Posterior cingulate gyrus (tissue), 11 donors: Measurements from ENCODE around the gene PRR20G.
A peak's percentile ranks its signal among the peaks of the same experiment; 100 is the strongest.
"Not testable (repeated sequence)": the region's sequence is repeated elsewhere in the genome, so short reads cannot be mapped to it uniquely, and the experiment has no call there.

ENCODE experiments used
- DNase-seq, 10 donors: peaks; one replicate each; pipeline versions ENCODE4 v3.0.0 to v3.0.0-alpha.2; 2020 to 2021; ENCODE audit warnings: mixed read lengths in 3 of 10
- intact Hi-C: fragments of 100-400 bp; cut with DNase I; formaldehyde crosslinking; loops from one replicate; pipeline ENCODE4 v1.15.1; 2023

The PRR20G gene

DNA sequence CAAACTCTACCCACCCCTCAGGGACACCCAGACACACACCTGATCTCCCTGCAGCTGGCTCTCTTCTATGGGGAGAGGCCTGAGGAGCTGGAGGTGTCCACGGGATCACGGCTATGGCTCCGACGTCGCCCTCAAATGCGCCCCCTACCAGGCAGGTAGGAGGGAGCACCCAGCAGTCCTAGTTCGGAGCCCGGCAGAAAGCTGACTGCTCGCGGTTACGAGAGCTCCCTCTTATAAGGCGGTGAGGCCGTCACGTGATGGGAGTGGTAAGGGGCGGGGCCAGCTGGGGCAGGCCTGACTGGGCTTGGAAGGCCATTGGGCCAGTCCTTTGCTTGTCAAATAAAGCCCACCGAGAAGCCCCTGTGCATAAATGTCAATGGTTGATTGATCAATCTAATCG, at the start of gene PRR20G:
PRR20G (minus strand) TSS at position 207 of the 400 bp plus-strand sequence. CDS start 681 bp downstream, outside the sequence.
- DNase-seq: no peak
- intact Hi-C loops: no loop called here

DNA sequence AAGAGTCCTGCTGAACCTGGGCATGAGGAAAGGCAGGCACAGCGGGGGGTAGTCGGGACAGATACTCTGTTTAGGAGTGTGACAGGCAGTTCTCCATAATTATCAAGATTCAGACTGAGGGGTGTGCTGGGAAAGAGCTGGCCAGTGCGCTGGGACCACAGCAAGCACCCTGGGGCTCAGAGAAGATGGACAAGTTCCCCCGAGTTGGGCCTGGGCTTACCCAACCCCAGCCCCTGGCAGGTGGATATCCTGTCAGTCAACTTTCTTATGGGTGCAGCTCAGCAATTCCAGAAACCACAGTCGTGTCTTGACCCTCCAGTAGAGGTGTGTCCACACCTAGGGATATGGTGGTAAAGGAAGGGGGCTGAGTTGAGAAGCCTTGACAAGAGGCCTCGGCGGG, 49.2 kb upstream of the PRR20G start:
- intact Hi-C loops: no loop called here
- DNase-seq: peak in 1 of 10 donors; percentile 64

DNA sequence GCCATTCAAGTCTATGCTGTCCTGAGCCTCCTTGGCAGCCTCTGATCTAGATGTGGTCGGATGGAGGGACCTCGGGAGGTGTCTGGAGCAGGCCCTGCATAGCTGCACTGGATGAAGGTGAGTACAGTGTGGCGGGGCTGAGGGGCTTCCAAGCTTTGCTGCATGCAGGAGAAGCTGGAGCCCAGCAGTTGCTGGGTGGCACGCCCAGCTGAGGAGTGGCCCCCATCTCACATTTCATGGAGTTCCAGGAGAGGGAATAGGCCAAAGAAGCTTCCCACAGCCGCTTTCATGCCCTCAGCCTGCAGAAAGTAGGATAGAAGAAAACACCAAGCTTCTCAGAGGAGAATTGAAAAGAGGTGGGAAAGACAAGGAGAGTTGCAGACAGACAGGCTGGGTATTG, 48.3 kb upstream of the PRR20G start:
- intact Hi-C loops: no loop called here
- DNase-seq: peak in 1 of 10 donors; percentile 58

DNA sequence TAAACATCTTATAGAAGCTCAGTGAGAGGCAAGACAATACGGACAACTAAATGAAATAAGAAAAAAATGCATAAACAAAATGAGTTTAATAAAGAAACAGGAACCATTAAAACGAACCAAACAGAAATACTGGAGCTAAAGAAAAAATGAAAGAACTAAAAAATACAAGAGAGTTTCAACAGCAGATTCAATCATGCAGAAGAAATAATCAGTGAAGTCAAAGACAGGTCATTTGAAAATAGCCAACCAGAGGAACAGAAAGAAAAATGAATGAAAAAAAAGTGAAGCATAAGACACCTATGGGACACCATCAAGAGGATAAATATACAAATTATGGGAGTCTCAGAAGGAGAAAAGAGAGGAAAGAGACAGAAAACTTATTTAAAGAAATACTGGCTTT, 42.5 kb upstream of the PRR20G start:
- intact Hi-C loops: no loop called here
- no peak for DNase-seq

DNA sequence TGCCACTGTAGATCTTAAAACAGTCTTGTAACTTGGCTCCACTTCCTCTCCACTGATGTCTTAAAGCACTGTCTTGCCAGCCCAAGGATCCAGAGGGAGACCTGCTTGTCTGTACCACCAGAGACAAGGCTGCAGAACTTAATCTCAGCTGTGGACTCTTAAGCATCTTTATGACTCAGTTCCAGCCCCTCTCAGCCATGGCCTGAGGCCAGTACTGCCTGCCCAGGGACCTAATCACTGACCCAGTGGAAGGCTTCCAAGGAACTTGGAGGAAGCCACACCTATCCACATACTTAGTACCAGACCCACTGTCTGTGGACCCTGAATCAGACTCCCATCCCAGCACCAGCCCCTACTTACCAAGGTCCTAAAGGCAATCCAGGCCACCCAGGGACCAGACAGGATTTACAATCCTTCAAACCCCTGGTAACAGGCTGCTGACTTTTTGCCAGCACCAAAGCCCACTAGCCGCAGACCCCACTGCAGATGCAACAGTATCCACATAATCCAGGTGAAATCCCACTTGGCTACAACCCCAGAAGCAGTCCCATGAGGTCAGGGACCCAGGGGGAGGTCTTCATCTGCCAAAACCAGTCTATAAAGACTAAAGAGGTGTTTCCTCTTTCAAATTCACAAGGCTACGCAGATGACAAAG, 41.9 kb upstream of the PRR20G start:
- intact Hi-C loops: no loop called here
- no peak for DNase-seq

DNA sequence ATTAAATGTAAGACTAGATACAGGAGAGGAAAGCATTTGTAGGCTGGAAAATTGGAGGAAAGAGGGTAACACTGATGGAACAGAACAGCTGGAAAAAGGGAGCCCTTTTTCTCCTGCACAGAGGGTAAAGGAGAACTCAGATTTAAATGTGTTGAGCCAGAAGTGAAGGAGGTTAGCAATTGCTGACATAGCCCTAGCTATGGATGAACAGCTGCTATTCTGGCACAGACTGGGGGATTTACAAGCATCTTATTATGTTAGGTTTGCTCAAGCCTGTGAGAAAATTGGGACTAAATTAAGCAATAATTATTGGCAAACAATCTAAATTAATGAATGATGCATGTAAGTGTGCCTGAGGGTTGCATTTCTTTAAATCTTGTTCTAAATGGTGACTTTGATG, 40.6 kb upstream of the PRR20G start:
- no peak for DNase-seq
- intact Hi-C loops: no loop called here

DNA sequence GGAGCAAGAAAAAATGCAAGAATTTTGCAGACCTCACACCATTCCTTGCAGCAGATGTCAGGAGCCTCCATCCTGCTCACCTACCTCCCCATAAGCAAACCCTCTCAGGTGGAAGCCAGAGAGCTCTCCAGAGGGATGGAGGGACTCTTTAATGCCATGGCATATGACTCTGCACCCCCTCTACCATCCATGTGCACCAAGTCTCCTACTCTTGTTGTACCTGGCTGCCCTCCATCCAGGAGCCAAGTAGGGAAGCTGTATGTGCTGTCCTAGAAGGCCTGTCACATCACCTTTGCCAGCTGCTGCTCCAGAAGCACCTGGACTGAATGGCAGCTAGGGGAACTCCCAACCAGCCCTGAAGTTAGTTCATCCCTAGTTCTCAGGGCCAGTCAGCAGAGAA, 38.5 kb upstream of the PRR20G start:
- DNase-seq: no peak
- intact Hi-C loops: no loop called here

DNA sequence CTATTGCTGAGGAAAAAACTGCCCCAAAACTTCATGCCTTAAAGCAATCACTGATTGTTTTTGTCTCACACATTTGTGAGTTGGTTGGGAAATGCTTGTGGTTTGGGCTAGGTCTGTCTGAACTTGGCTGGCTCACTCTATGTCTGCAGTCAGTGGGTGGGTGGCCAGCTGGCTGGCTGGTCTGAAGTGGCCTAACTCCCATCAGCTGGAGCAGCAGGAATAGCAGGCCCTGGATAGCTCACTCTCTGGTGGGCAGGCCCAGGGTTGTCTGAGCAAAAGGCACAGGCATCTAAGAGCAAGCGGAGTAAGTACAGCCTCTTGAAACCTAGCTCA, 37.7 kb upstream of the PRR20G start:
- DNase-seq: no peak
- intact Hi-C loops: no loop called here

DNA sequence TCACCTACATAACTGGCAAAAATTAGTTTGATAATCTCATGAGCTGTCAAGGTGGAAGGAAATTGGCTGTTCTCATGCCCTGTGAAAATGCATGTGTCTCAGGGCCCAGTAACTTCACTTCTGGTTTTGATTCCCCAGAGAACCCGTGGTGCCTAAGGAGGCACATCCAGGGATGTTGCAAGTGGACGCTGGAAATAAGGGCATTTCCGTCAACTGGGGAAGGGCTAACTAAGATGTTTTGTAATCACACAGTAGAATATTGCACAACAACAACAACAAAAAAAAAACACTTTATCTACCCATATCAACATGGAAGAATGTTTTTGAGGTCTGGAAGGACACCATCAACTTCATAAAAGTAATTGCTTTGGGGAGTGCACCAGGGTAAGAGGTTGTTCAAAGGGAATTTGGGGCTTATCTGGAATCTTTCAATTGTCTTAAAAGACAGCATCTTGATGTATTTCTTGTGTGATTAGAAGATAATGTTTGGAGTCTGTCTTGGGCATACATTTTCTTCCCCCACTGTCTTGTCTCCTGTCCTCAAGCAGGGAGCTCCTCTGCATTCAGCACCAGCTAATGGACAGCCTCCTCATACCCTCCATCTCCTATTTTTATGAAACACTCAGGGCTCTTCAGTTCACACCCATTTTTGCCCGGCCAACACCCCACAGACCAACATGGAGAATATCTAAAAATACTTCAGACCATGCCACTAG, 37.2 kb upstream of the PRR20G start:
- no peak for DNase-seq
- intact Hi-C loops: no loop called here

DNA sequence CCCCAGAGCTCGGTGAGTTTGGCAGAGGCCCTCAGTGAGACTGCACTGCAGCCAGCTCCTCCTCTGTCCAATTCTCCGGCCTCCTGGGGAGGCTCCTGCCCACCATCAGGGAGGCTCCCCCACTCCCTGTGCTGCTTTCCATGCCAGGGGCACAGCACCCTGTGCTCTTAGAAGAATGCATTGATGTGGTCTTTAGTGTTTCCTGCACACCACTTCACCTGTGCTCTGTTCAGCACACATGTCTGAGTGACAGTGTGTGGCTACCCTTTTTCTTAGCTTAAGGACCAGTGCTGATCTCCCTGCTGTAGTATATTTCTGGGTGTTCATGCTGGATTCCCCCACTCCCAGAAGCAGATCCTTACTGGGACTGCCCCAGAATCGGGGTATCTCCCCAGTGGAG, 36.2 kb upstream of the PRR20G start:
- intact Hi-C loops: no loop called here
- DNase-seq: no peak

DNA sequence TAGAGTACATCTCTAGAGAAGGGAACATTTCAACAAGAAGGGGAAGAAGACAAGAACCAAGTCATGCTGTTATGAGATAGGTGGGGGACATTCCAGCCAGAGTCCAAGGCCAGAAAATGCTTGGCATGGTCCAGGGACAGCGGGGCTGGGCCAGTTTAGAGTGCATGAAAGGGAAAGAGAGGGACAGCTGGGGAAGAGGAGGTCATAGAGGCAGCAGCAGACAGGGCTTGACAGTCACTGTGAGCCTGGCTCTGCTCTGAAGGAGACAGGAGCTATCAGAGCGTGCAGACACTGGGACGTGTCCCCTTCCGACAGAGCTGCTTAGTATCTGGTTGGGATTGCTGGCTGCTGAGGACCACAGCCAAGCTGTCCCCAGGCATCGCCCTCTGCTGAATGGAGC, 35.7 kb upstream of the PRR20G start:
- intact Hi-C loops: no loop called here
- DNase-seq: no peak

DNA sequence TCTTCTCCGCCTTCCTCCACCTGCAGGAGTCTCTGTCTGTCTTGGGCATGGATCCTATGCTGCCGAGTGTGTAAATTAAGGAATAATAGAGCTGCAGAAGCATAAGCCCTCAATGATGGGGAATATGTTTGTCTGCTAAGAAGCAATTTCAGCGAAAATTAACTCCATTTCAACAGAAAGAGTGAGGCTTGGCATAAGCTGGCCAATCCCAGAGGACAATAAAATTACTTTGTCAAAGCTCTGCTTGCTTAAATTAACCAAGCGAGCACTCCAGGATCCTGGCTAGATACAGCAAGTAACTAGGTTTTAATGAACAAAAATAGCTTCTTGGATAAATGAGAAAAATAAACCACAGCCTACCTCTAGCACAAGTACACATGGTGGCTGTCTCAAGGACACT, 33.5 kb upstream of the PRR20G start:
- intact Hi-C loops: no loop called here
- no peak for DNase-seq

DNA sequence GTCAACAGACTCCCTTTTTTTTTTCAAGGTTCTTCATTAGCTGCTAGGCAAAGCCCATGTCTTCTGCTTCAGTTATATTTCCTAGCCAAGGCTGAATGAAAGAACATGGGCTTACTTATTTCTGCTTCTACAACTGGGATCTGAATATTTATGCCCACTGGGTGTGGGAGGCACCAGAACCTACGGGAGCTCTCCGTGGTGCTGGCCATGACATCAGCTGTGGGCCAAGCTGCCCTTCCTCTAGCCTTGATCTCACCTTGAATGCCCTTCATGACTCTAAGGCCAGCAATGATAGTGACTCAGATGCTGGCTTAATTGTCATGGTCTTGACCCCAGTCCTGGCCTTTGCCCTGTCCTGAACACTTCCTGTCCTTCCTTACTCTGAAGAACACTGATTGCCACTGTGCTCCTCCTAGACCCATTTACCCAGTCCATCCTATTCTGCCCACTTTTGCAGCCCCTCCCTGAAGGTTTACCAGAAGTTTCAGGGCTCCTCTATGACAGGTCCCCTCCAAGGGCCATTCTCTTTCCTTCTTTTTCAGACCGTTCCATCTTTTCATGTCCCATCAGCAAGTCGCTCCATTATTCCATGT, 32.8 kb upstream of the PRR20G start:
- no peak for DNase-seq
- intact Hi-C loops: no loop called here

DNA sequence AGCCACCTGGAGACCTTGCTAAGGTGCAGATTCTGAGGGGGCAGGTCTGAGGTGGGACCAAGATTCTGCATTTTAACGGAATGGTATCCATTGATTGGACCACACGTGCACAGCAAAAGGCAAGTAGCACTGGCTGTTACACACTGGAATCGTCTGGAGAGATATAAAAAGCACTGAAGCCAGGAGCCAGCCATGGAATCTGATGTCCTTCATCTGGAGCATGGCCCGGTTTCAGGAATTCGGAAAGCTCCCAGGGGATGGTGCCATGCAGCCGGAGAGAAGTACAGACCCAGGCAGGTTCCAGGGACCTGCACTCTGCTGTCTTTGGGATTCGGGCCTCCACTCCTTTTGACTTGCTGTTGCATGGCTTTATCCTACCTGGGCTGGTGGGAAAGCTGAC, 28.8 kb upstream of the PRR20G start:
- no peak for DNase-seq
- intact Hi-C loops: no loop called here

DNA sequence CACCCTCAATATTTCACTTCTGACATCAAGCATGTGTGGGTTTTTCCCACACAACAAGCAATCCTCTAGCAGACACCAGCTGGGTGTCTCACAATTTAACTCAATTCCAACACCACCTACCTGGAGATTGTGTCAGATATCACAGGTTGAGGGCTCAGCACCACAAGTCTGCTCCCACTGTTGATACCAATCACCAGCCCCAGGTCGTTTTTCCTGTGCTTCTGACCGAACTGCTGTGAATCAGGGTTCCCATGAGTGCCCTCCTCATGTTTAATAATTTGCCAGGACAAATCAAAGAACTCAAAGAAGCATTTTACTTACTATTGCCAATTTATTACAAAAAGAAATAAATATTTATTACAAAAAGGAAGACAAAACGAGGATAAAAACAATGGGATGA, 25.0 kb upstream of the PRR20G start:
- intact Hi-C loops: no loop called here
- no peak for DNase-seq

DNA sequence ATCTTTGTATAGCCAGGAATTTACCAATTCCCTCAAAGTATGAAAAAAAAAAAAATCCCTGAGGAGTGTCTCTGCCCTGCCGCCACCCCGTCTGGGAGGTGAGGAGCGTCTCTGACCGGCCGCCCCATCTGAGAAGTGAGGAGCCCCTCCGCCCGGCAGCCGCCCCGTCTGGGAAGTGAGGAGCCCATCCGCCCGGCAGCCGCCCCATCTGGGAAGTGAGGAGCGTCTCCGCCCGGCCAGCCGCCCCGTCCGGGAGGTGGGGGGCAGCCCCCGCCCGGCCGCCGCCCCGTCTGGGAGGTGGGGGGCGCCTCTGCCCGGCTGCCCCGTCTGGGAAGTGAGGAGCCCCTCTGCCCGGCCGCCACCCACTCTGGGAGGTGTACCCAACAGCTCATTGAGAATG, 21.0 kb upstream of the PRR20G start:
- intact Hi-C loops: not testable (repeated sequence)

DNA sequence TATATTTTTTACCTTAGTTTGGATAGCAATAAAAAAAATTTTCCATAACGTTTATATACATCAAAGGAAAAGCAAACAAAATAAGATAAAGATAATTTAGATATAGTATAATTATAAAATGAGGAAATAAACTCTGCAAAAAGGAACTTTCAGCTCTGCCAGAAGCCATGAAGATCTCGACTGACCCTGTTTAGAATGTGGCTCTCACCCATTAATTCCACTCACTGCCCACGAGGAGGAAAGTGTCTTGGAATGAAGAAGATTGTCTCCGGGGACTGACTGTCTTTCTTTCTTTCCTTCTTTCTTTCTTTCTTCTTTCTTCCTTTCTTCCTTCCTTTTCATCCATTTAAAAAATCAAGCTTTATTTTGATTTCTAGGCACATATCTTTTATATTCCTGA, 20.1 kb upstream of the PRR20G start:
- no peak for DNase-seq
- intact Hi-C loops: no loop called here

More for the DNA sequence above, 21.0 kb upstream of the PRR20G start:
- not testable (repeated sequence) for DNase-seq

DNA sequence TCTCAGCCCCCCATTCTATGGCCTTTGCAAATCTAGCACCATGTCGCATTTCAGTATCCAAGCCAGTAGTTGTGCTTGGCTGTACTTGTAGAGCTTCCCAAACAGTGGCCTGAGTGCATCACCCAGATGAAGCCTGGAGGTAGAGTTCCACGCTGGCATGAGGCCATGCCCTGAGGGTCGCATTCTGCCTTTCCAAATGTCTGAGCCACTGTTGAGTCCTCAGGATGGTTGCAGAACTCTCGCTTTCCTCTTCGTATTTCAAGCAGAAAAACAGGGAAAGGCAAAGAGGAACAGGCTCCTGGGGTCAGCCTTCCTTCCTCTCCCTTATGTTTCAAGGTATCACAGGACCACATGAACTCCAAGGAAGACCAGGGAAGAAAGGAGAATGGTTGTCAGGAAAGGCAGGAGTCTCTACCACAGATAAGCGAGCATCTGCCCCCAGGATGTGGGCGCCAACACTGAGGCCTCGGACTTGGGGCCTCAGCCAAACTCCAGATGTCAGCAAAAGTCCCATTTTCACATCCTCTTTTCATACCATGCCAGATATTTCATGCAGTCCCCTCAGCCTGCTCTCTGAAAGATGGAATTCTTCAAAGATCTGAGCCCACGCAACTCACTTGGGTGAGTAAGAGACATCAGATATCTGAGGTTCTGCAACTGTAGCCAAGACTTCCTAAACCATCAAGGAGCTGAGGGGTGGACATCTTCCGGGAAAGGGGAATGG, 19.4 kb upstream of the PRR20G start:
- DNase-seq: no peak
- intact Hi-C loops: no loop called here

DNA sequence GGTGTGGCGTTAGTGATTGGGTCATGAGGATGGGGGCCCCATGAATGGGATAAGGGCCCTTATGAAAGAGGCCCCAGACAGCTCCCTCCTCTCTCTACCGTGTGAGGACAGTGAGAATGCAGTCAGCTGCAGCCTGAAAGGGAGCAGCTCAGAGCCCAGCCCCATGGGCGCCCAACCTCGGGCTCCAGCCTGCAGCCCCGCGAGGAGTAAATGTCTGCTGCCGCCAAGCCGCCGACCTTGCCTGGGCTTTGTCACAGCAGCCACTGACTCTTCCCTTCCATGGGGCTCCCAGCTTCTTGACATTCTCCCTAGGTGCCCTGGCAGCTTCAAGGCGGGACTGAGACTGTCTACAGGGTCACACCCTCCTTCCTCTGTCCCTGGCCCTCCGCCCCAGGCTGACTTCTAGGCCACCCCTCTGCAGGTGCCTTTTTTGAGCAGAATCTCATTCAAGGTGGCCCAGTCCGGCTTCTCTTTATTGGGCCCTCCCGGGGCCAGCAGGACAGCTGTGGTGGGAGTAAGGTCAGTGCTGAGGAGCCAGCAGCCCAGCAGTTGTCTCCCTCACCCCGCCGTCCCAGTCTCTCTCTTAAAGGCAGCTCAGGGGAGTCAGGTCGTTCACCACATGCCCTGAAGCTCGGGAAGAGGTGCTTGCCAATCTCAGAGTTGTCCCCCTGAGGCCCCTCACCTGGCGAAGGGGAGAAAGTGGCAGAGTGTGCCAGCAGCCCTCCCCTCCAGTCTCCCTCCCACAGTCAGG, 18.7 kb upstream of the PRR20G start:
- DNase-seq: no peak
- intact Hi-C loops: no loop called here

DNA sequence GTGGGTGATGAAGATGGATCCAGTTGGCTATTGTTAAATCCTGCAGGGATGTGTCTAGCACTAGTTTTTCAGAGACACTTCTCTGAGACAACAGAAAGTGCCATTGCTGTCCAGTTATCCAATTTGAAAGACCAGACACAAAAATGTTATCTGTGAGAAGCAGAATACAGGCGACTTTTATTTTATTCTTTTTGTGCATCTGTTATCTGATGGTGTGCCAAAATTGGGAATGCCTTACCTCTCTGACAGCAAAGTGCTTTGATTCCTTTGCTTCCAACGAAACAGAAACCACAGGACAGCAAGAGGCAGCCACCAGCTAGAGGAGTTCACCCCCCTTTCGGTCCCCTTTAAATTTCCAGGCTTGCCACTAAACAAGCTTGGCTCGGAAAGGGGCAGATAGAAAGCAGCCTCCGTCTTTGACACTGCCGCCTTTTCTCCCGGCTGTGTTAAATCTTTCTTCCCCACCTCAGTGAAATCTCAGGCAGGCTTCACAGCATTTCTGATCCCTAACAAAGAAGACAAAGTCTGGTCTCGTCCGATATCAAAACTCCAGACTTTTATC, 17.7 kb upstream of the PRR20G start:
- intact Hi-C loops: no loop called here
- no peak for DNase-seq
